ENCODE measurements around the gene PELI2. TPM values are rescaled to one million over a fixed set of nuclear protein-coding genes. Genes with fewer than 3 reads are reported as not detected.

Gene PELI2
- total RNA-seq, 2 experiments from 2014 or later: 0.57 to 0.68 TPM

- Mint-ChIP-seq H3K9me3 (ENCODE audit: insufficient read depth) (no peaks in the 10 kb centered on the region), H3K27ac (no peak overlapping the region), H3K4me3 (no peak overlapping the region), H3K36me3 (ENCODE audit: low read depth) (no peaks in the 10 kb centered on the region), H3K4me1 (ENCODE audit: low read depth) (peaks cover 9% of the 10 kb centered on the region), H3K27me3 (ENCODE audit: low read depth) (no peaks in the 10 kb centered on the region)
- ChIA-PET CTCF (interaction anchor here (1.5 kb wide), 1 partner anchor 12 kb away, joined by 3 read pairs; no protein-coding TSS in a partner anchor), POLR2A (no interaction called here)
- no peak for DNase-seq
- ATAC-seq: no peak
These were observed 97.0 kb downstream of the PELI2 start for GRCh38 chr14:56215180-56215579.

- Mint-ChIP-seq H3K36me3 (ENCODE audit: low read depth) (no peaks in the 10 kb centered on the region), H3K4me3 (no peak overlapping the region), H3K27ac (no peak overlapping the region), H3K27me3 (ENCODE audit: low read depth) (no peaks in the 10 kb centered on the region), H3K4me1 (ENCODE audit: low read depth) (peaks cover 9% of the 10 kb centered on the region), H3K9me3 (ENCODE audit: insufficient read depth) (no peaks in the 10 kb centered on the region)
- CTCF ChIA-PET: interaction anchor here (1.2 kb wide), 1 partner anchor 258 kb away, joined by 3 read pairs; no protein-coding TSS in a partner anchor
- DNase-seq: no peak
- POLR2A ChIA-PET: no interaction called here
- ATAC-seq: no peak
These were observed 98.6 kb downstream of the PELI2 start for GRCh38 chr14:56216626-56217379.

GRCh38 chr14:56217380-56218045 is 99.3 kb downstream of the PELI2 start:
- Mint-ChIP-seq H3K27ac (no peak overlapping the region), H3K4me3 (no peak overlapping the region), H3K9me3 (ENCODE audit: insufficient read depth) (no peaks in the 10 kb centered on the region), H3K27me3 (ENCODE audit: low read depth) (no peaks in the 10 kb centered on the region), H3K4me1 (ENCODE audit: low read depth) (peaks cover 9% of the 10 kb centered on the region), H3K36me3 (ENCODE audit: low read depth) (no peaks in the 10 kb centered on the region)
- ChIA-PET POLR2A (no interaction called here), CTCF (interaction anchor here (1.2 kb wide), 1 partner anchor 257 kb away, joined by 3 read pairs; no protein-coding TSS in a partner anchor)
- ATAC-seq (no peak), DNase-seq (no peak)

- peaks cover 9% of the 10 kb centered on the region for H3K4me1 Mint-ChIP-seq (ENCODE audit: low read depth)
- no peaks in the 10 kb centered on the region for H3K36me3 Mint-ChIP-seq (ENCODE audit: low read depth)
- no peak for DNase-seq
- no peak overlapping the region for H3K27ac Mint-ChIP-seq
- CTCF ChIA-PET: no interaction called here
- POLR2A ChIA-PET: no interaction called here
- H3K4me3 Mint-ChIP-seq: no peak overlapping the region
- no peak for ATAC-seq
- H3K27me3 Mint-ChIP-seq (ENCODE audit: low read depth): no peaks in the 10 kb centered on the region
- H3K9me3 Mint-ChIP-seq (ENCODE audit: insufficient read depth): no peaks in the 10 kb centered on the region
These were observed 101.6 kb downstream of the PELI2 start for GRCh38 chr14:56219666-56220413.

- Mint-ChIP-seq H3K36me3 (ENCODE audit: low read depth) (no peaks in the 10 kb centered on the region), H3K4me3 (no peak overlapping the region), H3K27me3 (ENCODE audit: low read depth) (no peaks in the 10 kb centered on the region), H3K4me1 (ENCODE audit: low read depth) (peaks cover 6% of the 10 kb centered on the region), H3K9me3 (ENCODE audit: insufficient read depth) (no peaks in the 10 kb centered on the region), H3K27ac (no peak overlapping the region)
- CTCF ChIA-PET: interaction anchor here (0.6 to 1.1 kb wide), 3 partner anchors 16 to 1040 kb away, joined by 3 to 4 read pairs (median 3); no protein-coding TSS in a partner anchor
- ATAC-seq (no peak), DNase-seq (no peak)
- POLR2A ChIA-PET: no interaction called here
These were observed 103.3 kb downstream of the PELI2 start for GRCh38 chr14:56221382-56222128.

- ATAC-seq: no peak
- Mint-ChIP-seq H3K9me3 (ENCODE audit: insufficient read depth) (no peaks in the 10 kb centered on the region), H3K27ac (no peak overlapping the region), H3K4me3 (no peak overlapping the region), H3K4me1 (ENCODE audit: low read depth) (no peaks in the 10 kb centered on the region), H3K27me3 (ENCODE audit: low read depth) (no peaks in the 10 kb centered on the region), H3K36me3 (ENCODE audit: low read depth) (no peaks in the 10 kb centered on the region)
- CTCF ChIA-PET: no interaction called here
- no peak for DNase-seq
- POLR2A ChIA-PET: no interaction called here
These were observed 106.0 kb downstream of the PELI2 start for GRCh38 chr14:56224229-56224628.

GRCh38 chr14:56224691-56225681 is 106.8 kb downstream of the PELI2 start:
- H3K4me3 Mint-ChIP-seq: no peak overlapping the region
- no peaks in the 10 kb centered on the region for H3K9me3 Mint-ChIP-seq (ENCODE audit: insufficient read depth)
- H3K27ac Mint-ChIP-seq: no peak overlapping the region
- H3K4me1 Mint-ChIP-seq (ENCODE audit: low read depth): no peaks in the 10 kb centered on the region
- no peaks in the 10 kb centered on the region for H3K36me3 Mint-ChIP-seq (ENCODE audit: low read depth)
- ATAC-seq (no peak), DNase-seq (no peak)
- no peaks in the 10 kb centered on the region for H3K27me3 Mint-ChIP-seq (ENCODE audit: low read depth)
- ChIA-PET POLR2A (no interaction called here), CTCF (no interaction called here)

GRCh38 chr14:56235388-56235787 is 117.2 kb downstream of the PELI2 start:
- H3K4me1 Mint-ChIP-seq (ENCODE audit: low read depth): peaks cover 5% of the 10 kb centered on the region
- H3K27me3 Mint-ChIP-seq (ENCODE audit: low read depth): no peaks in the 10 kb centered on the region
- no peak overlapping the region for H3K4me3 Mint-ChIP-seq
- ATAC-seq: no peak
- no peak for DNase-seq
- ChIA-PET POLR2A (interaction anchor here (0.7 kb wide), 1 partner anchor 136 kb away, joined by 3 read pairs; no protein-coding TSS in a partner anchor), CTCF (interaction anchor here (0.7 kb wide), 1 partner anchor 82 kb away, joined by 3 read pairs; no protein-coding TSS in a partner anchor)
- no peaks in the 10 kb centered on the region for H3K36me3 Mint-ChIP-seq (ENCODE audit: low read depth)
- H3K27ac Mint-ChIP-seq: no peak overlapping the region
- no peaks in the 10 kb centered on the region for H3K9me3 Mint-ChIP-seq (ENCODE audit: insufficient read depth)

- H3K36me3 Mint-ChIP-seq (ENCODE audit: low read depth): no peaks in the 10 kb centered on the region
- no peak overlapping the region for H3K27ac Mint-ChIP-seq
- ChIA-PET POLR2A (no interaction called here), CTCF (no interaction called here)
- H3K9me3 Mint-ChIP-seq (ENCODE audit: insufficient read depth): no peaks in the 10 kb centered on the region
- H3K27me3 Mint-ChIP-seq (ENCODE audit: low read depth): no peaks in the 10 kb centered on the region
- peaks cover 5% of the 10 kb centered on the region for H3K4me1 Mint-ChIP-seq (ENCODE audit: low read depth)
- DNase-seq (no peak), ATAC-seq (no peak)
- H3K4me3 Mint-ChIP-seq: no peak overlapping the region
These were observed 119.2 kb downstream of the PELI2 start for GRCh38 chr14:56237398-56237797.

GRCh38 chr14:56241461-56241860 is 123.2 kb downstream of the PELI2 start:
- no peak for ATAC-seq
- ChIA-PET POLR2A (no interaction called here), CTCF (no interaction called here)
- no peaks in the 10 kb centered on the region for H3K36me3 Mint-ChIP-seq (ENCODE audit: low read depth)
- no peaks in the 10 kb centered on the region for H3K27me3 Mint-ChIP-seq (ENCODE audit: low read depth)
- H3K4me1 Mint-ChIP-seq (ENCODE audit: low read depth): peaks cover 5% of the 10 kb centered on the region
- H3K9me3 Mint-ChIP-seq (ENCODE audit: insufficient read depth): no peaks in the 10 kb centered on the region
- DNase-seq: no peak
- H3K4me3 Mint-ChIP-seq: no peak overlapping the region
- no peak overlapping the region for H3K27ac Mint-ChIP-seq

GRCh38 chr14:56243110-56243509 is 124.9 kb downstream of the PELI2 start:
- no peaks in the 10 kb centered on the region for H3K36me3 Mint-ChIP-seq (ENCODE audit: low read depth)
- ATAC-seq (no peak), DNase-seq (no peak)
- no peaks in the 10 kb centered on the region for H3K27me3 Mint-ChIP-seq (ENCODE audit: low read depth)
- CTCF ChIA-PET: no interaction called here
- no peak overlapping the region for H3K4me3 Mint-ChIP-seq
- H3K9me3 Mint-ChIP-seq (ENCODE audit: insufficient read depth): no peaks in the 10 kb centered on the region
- no peaks in the 10 kb centered on the region for H3K4me1 Mint-ChIP-seq (ENCODE audit: low read depth)
- H3K27ac Mint-ChIP-seq: no peak overlapping the region
- POLR2A ChIA-PET: interaction anchor here (0.6 kb wide), 1 partner anchor 170 kb away, joined by 3 read pairs; no protein-coding TSS in a partner anchor

Measured in activated CD8-positive, alpha-beta T cell treated with anti-CD3 and anti-CD28 coated beads, Interleukin-2, amount 10 ng/mL, durations not matched to agents 7 days and 5 days (primary cell).